ENCODE results near the gene ACAP2. TPM values are rescaled to one million over a fixed set of nuclear protein-coding genes. Genes with fewer than 3 reads are reported as not detected.

ACAP2 gene
- total RNA-seq, 1 experiment from 2014 or later = 42.0 TPM

GRCh38 chr3:195458316-195458717 is 15.5 kb upstream of the ACAP2 start:
- no peaks in the 10 kb centered on the region for H3K4me1 Mint-ChIP-seq
- no peaks in the 10 kb centered on the region for H3K9me3 Mint-ChIP-seq
- no peak for TF ChIP-seq CDX4 (CRISPR knock-in tag; IDR thresholded peaks at IDR 0.05; ENCODE audit: borderline replicate concordance)
- TF ChIP-seq HMGA2 (CRISPR knock-in tag; IDR thresholded peaks at IDR 0.05) = no peak
- no peak for ATAC-seq
- H3K4me3 Mint-ChIP-seq = no peak overlapping the region
- H3K36me3 Mint-ChIP-seq = no peaks in the 10 kb centered on the region
- H3K27ac Mint-ChIP-seq = no peak overlapping the region
- POLR2A ChIA-PET = no interaction called here
- no peak for DNase-seq (ENCODE audit: low spot score)
- CTCF ChIA-PET = no interaction called here
- no peaks in the 10 kb centered on the region; the same call in 1 of the 2 replicates for H3K27me3 Mint-ChIP-seq (ENCODE audit: low read depth)

- CTCF ChIA-PET = interaction anchor here (0.7 kb wide), 1 partner anchor 468 kb away, joined by 3 read pairs; no protein-coding TSS in a partner anchor
Measured at GRCh38 chr3:195455789-195456188, 13.0 kb upstream of the ACAP2 start.

More at GRCh38 chr3:195455789-195456188, 13.0 kb upstream of the ACAP2 start:
- TF ChIP-seq ATF3 (CRISPR knock-in tag; conservative IDR thresholded peaks at IDR 0.05) = no peak
- TF ChIP-seq ZNF396 (CRISPR knock-in tag; IDR thresholded peaks at IDR 0.05; ENCODE audit: borderline replicate concordance) = no peak
- no peak for TF ChIP-seq ERG (CRISPR knock-in tag; IDR thresholded peaks at IDR 0.05)
- TF ChIP-seq GRHL2 (CRISPR knock-in tag; IDR thresholded peaks at IDR 0.05; ENCODE audit: insufficient replicate concordance, severe bottlenecking) = no peak
- no peak for TF ChIP-seq MXD4 (CRISPR knock-in tag; IDR thresholded peaks at IDR 0.05; ENCODE audit: borderline replicate concordance)
- no peak for TF ChIP-seq JUN (CRISPR knock-in tag; IDR thresholded peaks at IDR 0.05)
- TF ChIP-seq SMAD3 (CRISPR knock-in tag; IDR thresholded peaks at IDR 0.05; ENCODE audit: borderline replicate concordance) = no peak
- TF ChIP-seq E2F5 (CRISPR knock-in tag; IDR thresholded peaks at IDR 0.05) = no peak
- TF ChIP-seq RELA (CRISPR knock-in tag; IDR thresholded peaks at IDR 0.05; ENCODE audit: borderline replicate concordance) = no peak
- no peak for TF ChIP-seq MAX (CRISPR knock-in tag; IDR thresholded peaks at IDR 0.05)
- TF ChIP-seq AR (CRISPR knock-in tag; IDR thresholded peaks at IDR 0.05) = no peak
- TF ChIP-seq NFE2L1 (CRISPR knock-in tag; IDR thresholded peaks at IDR 0.05) = no peak
- TF ChIP-seq E2F4 (CRISPR knock-in tag; IDR thresholded peaks at IDR 0.05; ENCODE audit: borderline replicate concordance, low read depth) = no peak
- H3K27ac Mint-ChIP-seq = no peak overlapping the region
- H3K4me1 Mint-ChIP-seq = peaks cover 10% of the 10 kb centered on the region
- H3K4me3 Mint-ChIP-seq = no peak overlapping the region
- no peaks in the 10 kb centered on the region; the same call in 1 of the 2 replicates for H3K27me3 Mint-ChIP-seq (ENCODE audit: low read depth)
- H3K9me3 Mint-ChIP-seq = no peaks in the 10 kb centered on the region
- no peak for ATAC-seq
- DNase-seq (ENCODE audit: low spot score) = no peak
- no peaks in the 10 kb centered on the region for H3K36me3 Mint-ChIP-seq
- POLR2A ChIA-PET = interaction anchor here (0.6 kb wide), 1 partner anchor 17 kb away, joined by 4 read pairs; no protein-coding TSS in a partner anchor
